Measurements from ENCODE around the gene ANKS1B.
"Not testable (repeated sequence)": the region's sequence is repeated elsewhere in the genome, so short reads cannot be mapped to it uniquely, and the experiment has no call there.

The ANKS1B gene

DNA sequence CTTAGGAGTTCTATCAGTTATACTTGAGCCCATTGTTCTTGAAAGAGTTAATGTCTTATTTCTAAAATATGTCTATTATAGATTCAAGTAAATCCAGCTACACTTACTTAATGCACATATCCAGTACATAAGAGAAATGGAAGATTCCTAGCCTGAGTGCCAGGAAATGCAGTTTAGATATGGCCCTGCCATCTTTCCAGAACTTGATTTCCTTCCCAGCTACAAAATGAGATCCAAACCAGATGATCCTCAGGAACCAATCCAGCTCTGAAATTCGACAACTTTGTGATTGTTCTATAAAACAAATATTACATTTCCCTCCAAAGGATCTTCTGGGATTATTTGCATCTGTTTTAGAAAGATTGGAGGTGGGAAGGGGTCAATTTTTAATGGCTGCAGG lies 654.5 kb downstream of the ANKS1B start:
- TF ChIP-seq, protein P1, sequence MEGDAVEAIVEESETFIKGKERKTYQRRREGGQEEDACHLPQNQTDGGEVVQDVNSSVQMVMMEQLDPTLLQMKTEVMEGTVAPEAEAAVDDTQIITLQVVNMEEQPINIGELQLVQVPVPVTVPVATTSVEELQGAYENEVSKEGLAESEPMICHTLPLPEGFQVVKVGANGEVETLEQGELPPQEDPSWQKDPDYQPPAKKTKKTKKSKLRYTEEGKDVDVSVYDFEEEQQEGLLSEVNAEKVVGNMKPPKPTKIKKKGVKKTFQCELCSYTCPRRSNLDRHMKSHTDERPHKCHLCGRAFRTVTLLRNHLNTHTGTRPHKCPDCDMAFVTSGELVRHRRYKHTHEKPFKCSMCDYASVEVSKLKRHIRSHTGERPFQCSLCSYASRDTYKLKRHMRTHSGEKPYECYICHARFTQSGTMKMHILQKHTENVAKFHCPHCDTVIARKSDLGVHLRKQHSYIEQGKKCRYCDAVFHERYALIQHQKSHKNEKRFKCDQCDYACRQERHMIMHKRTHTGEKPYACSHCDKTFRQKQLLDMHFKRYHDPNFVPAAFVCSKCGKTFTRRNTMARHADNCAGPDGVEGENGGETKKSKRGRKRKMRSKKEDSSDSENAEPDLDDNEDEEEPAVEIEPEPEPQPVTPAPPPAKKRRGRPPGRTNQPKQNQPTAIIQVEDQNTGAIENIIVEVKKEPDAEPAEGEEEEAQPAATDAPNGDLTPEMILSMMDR (IDR thresholded peaks at IDR 0.05; ENCODE audit: extremely low read depth, insufficient read depth, missing control alignments): no peak
- DNase-seq (ENCODE audit: low spot score): no peak
- in situ Hi-C loops (cut with MboI; ENCODE audit: low pct_unique_long_range_greater_than_20kb, low sequenced_read_pairs, unreplicated experiment): no loop called here

DNA sequence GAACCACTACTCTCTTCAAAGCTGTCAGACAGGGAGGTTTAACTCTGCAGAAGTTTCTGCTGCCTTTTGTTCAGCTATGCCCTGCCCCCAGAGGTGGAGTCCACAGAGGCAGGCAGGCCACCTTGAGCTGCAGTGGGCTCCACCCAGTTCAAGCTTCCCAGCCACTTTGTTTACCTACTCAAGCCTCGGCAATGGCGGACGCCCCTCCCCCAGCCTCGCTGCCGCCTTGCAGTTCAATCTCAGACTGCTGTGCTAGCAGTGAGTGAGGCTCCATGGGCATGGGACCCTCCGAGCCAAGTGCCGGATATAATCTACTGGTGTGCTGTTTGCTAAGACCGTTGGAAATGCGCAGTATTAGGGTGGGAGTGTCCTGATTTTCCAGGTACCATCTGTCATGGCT lies 663.5 kb downstream of the ANKS1B start:
- in situ Hi-C loops (cut with MboI; ENCODE audit: low pct_unique_long_range_greater_than_20kb, low sequenced_read_pairs, unreplicated experiment); DNase-seq (ENCODE audit: low spot score): not testable (repeated sequence)

DNA sequence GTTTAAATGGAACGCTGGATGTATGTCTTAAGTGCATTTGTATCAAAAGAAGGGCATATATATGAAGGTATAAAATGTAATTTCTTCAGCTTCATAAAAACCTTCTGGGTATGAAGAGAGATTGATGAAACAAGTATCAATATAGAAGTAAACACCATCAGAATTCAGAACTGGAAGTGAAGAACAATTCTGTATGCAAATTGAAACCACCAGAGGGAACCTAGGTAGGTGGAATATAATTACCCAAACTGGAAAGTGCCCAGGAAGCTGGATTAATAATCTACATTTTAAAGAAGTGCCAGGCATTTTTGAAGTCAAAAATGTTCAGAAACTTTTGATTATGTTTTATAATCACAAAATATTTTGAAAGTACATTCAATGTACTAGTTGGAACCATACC lies 673.4 kb downstream of the ANKS1B start:
- no peak for DNase-seq (ENCODE audit: low spot score)
- TF ChIP-seq, protein P1 (IDR thresholded peaks at IDR 0.05; ENCODE audit: extremely low read depth, insufficient read depth, missing control alignments): no peak
- in situ Hi-C loops (cut with MboI; ENCODE audit: low pct_unique_long_range_greater_than_20kb, low sequenced_read_pairs, unreplicated experiment): no loop called here

DNA sequence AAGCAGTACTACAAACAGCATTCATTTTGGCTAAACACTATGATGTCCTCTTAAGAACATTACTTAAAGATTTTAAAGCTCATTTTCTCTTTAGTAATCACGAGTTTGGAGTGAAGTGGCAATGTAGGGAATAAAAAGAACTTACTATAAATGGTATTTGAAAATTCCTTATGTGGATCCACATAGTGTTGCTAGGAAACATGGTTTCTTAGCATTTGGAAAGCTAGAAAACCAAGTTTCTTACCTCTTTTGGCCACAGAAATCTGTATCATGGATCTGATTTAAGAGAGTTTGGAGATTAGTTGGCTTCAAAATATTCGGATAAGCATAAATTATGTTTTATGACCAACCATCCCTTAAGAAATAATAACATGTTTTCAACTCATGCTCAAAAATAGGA lies 674.9 kb downstream of the ANKS1B start:
- in situ Hi-C loops (cut with MboI; ENCODE audit: low pct_unique_long_range_greater_than_20kb, low sequenced_read_pairs, unreplicated experiment): no loop called here
- DNase-seq (ENCODE audit: low spot score): no peak
- TF ChIP-seq, protein P1 (IDR thresholded peaks at IDR 0.05; ENCODE audit: extremely low read depth, insufficient read depth, missing control alignments): no peak

DNA sequence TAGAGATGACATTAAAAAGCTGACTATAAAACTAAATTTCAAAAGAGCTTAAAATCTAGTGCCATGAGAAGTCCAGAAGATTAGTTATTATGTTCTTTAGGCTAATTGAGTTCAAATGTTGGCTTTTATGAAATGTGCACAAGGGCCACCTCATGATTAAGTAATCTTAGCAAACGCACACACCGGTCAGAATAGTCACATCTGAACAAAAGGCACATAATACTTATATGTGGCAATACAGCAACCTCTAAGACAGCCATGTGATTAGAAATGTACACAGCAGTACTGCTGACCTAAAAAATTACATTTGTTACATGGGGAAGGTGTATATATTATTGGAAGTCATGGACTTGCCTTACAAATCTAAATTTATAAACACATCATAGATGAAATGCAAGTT lies 681.9 kb downstream of the ANKS1B start:
- TF ChIP-seq, protein P1 (IDR thresholded peaks at IDR 0.05; ENCODE audit: extremely low read depth, insufficient read depth, missing control alignments): no peak
- DNase-seq (ENCODE audit: low spot score): no peak
- in situ Hi-C loops (cut with MboI; ENCODE audit: low pct_unique_long_range_greater_than_20kb, low sequenced_read_pairs, unreplicated experiment): no loop called here

DNA sequence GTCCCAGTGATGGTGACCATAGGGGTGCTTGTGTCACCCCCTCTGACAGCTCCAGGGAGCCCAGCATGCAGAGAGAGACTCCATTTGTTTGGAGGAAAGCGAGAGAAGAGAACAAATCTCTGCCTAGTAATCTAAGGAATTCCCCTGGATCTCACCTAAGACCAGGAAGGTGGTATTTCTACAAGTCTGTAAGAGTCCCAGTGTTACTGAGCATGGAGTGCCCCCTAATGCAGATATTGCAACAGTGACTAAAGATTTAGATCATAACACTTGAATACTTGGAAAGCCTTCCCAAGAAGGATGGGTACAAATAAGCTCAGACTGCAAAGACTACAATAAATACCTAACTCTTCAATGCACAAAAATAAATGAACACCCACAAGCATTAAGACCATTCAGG lies 697.6 kb downstream of the ANKS1B start:
- TF ChIP-seq, protein P1 (IDR thresholded peaks at IDR 0.05; ENCODE audit: extremely low read depth, insufficient read depth, missing control alignments): no peak
- no peak for DNase-seq (ENCODE audit: low spot score)
- in situ Hi-C loops (cut with MboI; ENCODE audit: low pct_unique_long_range_greater_than_20kb, low sequenced_read_pairs, unreplicated experiment): no loop called here

DNA sequence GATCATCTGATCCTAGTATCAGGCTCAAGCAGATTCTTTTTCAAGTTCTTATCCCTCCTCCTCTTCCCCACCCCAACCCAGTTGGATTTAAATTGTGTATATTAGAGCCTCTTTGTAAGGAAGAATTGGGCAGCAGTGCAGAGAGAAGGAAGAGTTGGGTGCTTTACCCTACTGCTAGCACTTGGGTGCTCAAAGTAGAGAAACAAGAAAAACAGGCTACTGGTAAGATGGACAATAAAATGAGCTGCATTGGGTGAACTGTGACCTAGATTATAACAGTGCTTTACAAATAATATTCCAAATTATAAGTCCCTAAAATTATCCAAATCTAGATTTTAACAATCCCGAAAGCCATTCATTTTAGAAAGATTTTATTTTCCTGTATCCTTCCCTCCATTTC lies 700.6 kb downstream of the ANKS1B start:
- DNase-seq (ENCODE audit: low spot score): no peak
- TF ChIP-seq, protein P1 (IDR thresholded peaks at IDR 0.05; ENCODE audit: extremely low read depth, insufficient read depth, missing control alignments): no peak
- in situ Hi-C loops (cut with MboI; ENCODE audit: low pct_unique_long_range_greater_than_20kb, low sequenced_read_pairs, unreplicated experiment): no loop called here

Measured in GM13977 (cell line).